Loucy (cell line): ENCODE data around the gene ADARB2.

Experiments used
- H2AFZ ChIP-seq: fragments of 200-600 bp; sonication (generic); 2 replicates; pipeline ENCODE4 v1.6.0; 2016; ENCODE audit warnings: antibody characterized with exemption, mild to moderate bottlenecking, low read length, moderate library complexity
- H3F3A ChIP-seq: fragments of 200-600 bp; 2 replicates; pipeline ENCODE4 v1.6.0; 2016; ENCODE audit warnings: antibody characterized with exemption, low read depth, mild to moderate bottlenecking
- H3K27me3 ChIP-seq: fragments of 200-600 bp; sonication (generic); 2 replicates; pipeline ENCODE4 v1.6.1; 2014; ENCODE audit warnings: low read length, mild to moderate bottlenecking; ENCODE audit not compliant: insufficient read depth, poor library complexity, severe bottlenecking
- H3K36me3 ChIP-seq: fragments of 200-600 bp; sonication (generic); 2 replicates; pipeline ENCODE4 v1.6.1; 2016; ENCODE audit warnings: low read length; ENCODE audit not compliant: insufficient read depth
- H3K4me1 ChIP-seq: fragments of 200-600 bp; sonication (generic); 2 replicates; pipeline ENCODE4 v1.5.1; 2014; ENCODE audit warnings: low read length, mild to moderate bottlenecking; ENCODE audit not compliant: insufficient read depth, poor library complexity, severe bottlenecking
- H3K4me2 ChIP-seq: fragments of 200-600 bp; sonication (generic); 2 replicates; pipeline ENCODE4 v1.6.0; 2014; ENCODE audit warnings: antibody characterized with exemption, low read length, low read depth, mild to moderate bottlenecking; ENCODE audit not compliant: poor library complexity, severe bottlenecking
- H3K4me3 ChIP-seq: fragments of 200-600 bp; sonication (generic); 2 replicates; pipeline ENCODE4 v1.5.1; 2014; ENCODE audit warnings: low read length, mild to moderate bottlenecking, mixed read lengths; ENCODE audit not compliant: poor library complexity, severe bottlenecking
- H3K79me2 ChIP-seq: fragments of 200-600 bp; sonication (generic); 2 replicates; pipeline ENCODE4 v1.6.1; 2014; ENCODE audit warnings: low read length; ENCODE audit not compliant: insufficient read depth
- H3K9ac ChIP-seq: fragments of 200-600 bp; sonication (generic); 2 replicates; pipeline ENCODE4 v1.6.0; 2014; ENCODE audit warnings: mild to moderate bottlenecking, low read depth, low read length, moderate library complexity; ENCODE audit not compliant: poor library complexity, severe bottlenecking
- H3K9me2 ChIP-seq: fragments of 200-600 bp; sonication (generic); replicated peaks from 2 replicates; pipeline ENCODE4 v1.6.1; 2016; ENCODE audit warnings: low read depth, low read length, mixed read lengths
- H3K9me3 ChIP-seq: fragments of 200-600 bp; sonication (generic); 2 replicates; pipeline ENCODE4 v1.6.1; 2014; ENCODE audit warnings: mild to moderate bottlenecking, antibody characterized with exemption, low read length, low read depth; ENCODE audit not compliant: insufficient read depth
- H4K20me1 ChIP-seq: fragments of 200-600 bp; sonication (generic); 2 replicates; pipeline ENCODE4 v1.6.0; 2014; ENCODE audit warnings: antibody characterized with exemption, low read length, mild to moderate bottlenecking; ENCODE audit not compliant: insufficient read depth, poor library complexity, severe bottlenecking
- EZH2phosphoT487 ChIP-seq: fragments of 200-600 bp; IDR thresholded peaks from 2 replicates; pipeline ENCODE4 v1.6.1; 2018; ENCODE audit warnings: antibody characterized with exemption, mild to moderate bottlenecking, moderate library complexity, borderline replicate concordance
- TF ChIP-seq, protein P1 (sequence below): fragments of 200-600 bp; sonication (generic); conservative IDR thresholded peaks from 2 replicates; pipeline ENCODE4 v1.5.1; 2014; ENCODE audit warnings: mild to moderate bottlenecking, antibody characterized with exemption, low read length

The ADARB2 gene

DNA sequence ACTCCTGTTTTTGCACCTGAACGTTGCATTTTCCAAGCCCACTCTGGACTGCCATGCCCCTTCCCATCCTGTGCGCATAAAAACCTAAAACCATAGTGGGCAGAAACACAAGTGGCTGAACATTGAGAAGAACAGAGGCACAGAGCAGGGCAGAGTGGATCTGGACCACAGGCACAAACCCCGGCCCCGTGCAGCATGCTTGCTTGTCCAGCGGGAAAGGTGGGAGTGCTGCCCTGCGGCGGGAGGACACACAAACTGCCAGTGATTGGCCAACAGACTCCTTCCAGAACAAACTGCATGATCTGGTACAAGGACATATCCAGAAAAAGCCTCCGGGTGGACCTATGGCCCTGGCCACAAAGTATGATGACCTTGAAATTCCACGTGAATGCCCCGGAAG is 42.5 kb upstream of the ADARB2 start:
- Histone ChIP-seq H3K27me3 (no peaks in the 10 kb centered on the region), H2AFZ (no peak overlapping the region), H3K4me2 (no peak overlapping the region), H4K20me1 (no peaks in the 10 kb centered on the region), H3K9me3 (no peaks in the 10 kb centered on the region), H3F3A (no peaks in the 10 kb centered on the region), H3K4me3 (no peak overlapping the region), H3K79me2 (no peaks in the 10 kb centered on the region), H3K9ac (no peak overlapping the region), H3K9me2 (no peaks in the 10 kb centered on the region), H3K36me3 (no peaks in the 10 kb centered on the region), H3K4me1 (no peaks in the 10 kb centered on the region)
- TF ChIP-seq, protein P1, sequence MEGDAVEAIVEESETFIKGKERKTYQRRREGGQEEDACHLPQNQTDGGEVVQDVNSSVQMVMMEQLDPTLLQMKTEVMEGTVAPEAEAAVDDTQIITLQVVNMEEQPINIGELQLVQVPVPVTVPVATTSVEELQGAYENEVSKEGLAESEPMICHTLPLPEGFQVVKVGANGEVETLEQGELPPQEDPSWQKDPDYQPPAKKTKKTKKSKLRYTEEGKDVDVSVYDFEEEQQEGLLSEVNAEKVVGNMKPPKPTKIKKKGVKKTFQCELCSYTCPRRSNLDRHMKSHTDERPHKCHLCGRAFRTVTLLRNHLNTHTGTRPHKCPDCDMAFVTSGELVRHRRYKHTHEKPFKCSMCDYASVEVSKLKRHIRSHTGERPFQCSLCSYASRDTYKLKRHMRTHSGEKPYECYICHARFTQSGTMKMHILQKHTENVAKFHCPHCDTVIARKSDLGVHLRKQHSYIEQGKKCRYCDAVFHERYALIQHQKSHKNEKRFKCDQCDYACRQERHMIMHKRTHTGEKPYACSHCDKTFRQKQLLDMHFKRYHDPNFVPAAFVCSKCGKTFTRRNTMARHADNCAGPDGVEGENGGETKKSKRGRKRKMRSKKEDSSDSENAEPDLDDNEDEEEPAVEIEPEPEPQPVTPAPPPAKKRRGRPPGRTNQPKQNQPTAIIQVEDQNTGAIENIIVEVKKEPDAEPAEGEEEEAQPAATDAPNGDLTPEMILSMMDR, result no peak
- no peak for TF ChIP-seq EZH2phosphoT487

DNA sequence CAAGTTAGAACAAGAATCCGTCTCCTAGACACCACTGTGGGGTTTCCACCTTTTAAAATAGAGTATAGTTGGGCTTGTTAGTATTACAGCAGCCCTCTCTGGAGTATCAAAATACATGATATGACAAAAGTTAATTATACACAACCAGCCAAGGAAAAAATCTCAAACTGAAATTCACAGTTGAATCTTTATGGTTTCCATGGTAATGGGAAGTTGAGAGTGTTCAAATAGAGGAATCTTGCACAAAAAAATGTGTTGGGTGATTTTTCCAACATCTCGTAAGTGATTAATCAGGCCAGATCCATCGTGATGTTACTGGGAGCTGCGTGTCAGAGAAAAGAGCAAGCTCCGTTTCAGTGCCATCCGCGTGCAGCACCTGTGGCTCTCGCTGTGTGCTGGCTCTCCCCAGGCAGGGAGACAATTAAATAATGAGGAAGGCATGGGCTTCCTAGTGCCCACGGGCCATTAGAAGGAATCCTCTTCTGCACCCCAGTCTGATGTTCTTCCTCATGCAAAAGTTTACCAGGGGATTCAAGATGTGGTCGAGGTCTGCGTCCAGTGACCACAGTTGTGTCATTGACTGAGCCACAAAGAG is 41.1 kb upstream of the ADARB2 start:
- Histone ChIP-seq H3K9me3 (no peaks in the 10 kb centered on the region), H3K4me2 (no peak overlapping the region), H3K4me3 (no peak overlapping the region), H3K9ac (no peak overlapping the region), H3K79me2 (no peaks in the 10 kb centered on the region), H3K4me1 (no peaks in the 10 kb centered on the region), H2AFZ (no peak overlapping the region), H3F3A (no peaks in the 10 kb centered on the region), H3K36me3 (no peaks in the 10 kb centered on the region), H4K20me1 (no peaks in the 10 kb centered on the region), H3K27me3 (no peaks in the 10 kb centered on the region), H3K9me2 (no peaks in the 10 kb centered on the region)
- no peak for TF ChIP-seq EZH2phosphoT487
- TF ChIP-seq, protein P1, result no peak

DNA sequence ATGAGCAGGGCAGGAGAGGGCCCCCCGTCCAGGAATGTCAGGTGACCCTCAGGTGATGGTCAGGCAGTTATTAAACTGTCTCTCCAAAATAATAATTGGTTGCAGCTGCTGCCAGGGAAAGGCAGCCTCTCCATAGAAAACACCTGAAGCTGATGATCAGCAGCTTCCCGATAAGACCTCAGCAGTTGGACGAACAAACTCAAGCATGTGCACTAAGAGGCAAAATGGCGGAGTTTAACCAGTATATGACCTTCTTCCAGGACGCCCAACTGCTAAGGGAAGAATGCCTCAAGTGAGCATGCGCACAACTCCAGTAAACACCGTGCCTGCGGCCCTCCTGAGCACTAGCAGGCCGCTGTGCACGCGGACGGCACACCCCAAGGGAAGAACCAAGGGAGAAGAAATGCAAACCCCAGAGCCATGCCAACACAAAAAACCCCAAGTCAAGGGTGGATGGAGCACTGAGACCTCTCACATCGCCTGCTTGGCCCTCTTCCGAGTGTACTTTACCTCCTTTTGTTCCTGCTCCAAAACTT is 38.9 kb upstream of the ADARB2 start:
- Histone ChIP-seq H3K9ac (no peak overlapping the region), H4K20me1 (no peaks in the 10 kb centered on the region), H2AFZ (no peak overlapping the region), H3K79me2 (no peaks in the 10 kb centered on the region), H3F3A (no peaks in the 10 kb centered on the region), H3K4me2 (no peak overlapping the region), H3K4me1 (no peaks in the 10 kb centered on the region), H3K9me2 (no peaks in the 10 kb centered on the region), H3K36me3 (no peaks in the 10 kb centered on the region), H3K9me3 (no peaks in the 10 kb centered on the region), H3K4me3 (no peak overlapping the region), H3K27me3 (no peaks in the 10 kb centered on the region)
- TF ChIP-seq, protein P1, result no peak
- no peak for TF ChIP-seq EZH2phosphoT487
